GM13977 (cell line): ENCODE measurements around the gene FHIT.

ENCODE experiments used
- DNase-seq: peaks from one replicate; pipeline ENCODE4 v3.0.0; 2012; ENCODE audit warnings: low spot score
- CTCF ChIP-seq: IDR thresholded peaks from 2 replicates; pipeline ENCODE4 v1.5.1; 2012; ENCODE audit warnings: mild to moderate bottlenecking, control low read depth; ENCODE audit not compliant: insufficient read depth; ENCODE audit errors: extremely low read depth, missing control alignments
- in situ Hi-C: fragments of 300-500 bp; cut with MboI; formaldehyde crosslinking; loops from one replicate; pipeline ENCODE4 v1.12.0; 2022; ENCODE audit warnings: low sequenced_read_pairs, low pct_unique_long_range_greater_than_20kb, mixed read lengths, inconsistent platforms; ENCODE audit not compliant: unreplicated experiment

Gene FHIT

DNA sequence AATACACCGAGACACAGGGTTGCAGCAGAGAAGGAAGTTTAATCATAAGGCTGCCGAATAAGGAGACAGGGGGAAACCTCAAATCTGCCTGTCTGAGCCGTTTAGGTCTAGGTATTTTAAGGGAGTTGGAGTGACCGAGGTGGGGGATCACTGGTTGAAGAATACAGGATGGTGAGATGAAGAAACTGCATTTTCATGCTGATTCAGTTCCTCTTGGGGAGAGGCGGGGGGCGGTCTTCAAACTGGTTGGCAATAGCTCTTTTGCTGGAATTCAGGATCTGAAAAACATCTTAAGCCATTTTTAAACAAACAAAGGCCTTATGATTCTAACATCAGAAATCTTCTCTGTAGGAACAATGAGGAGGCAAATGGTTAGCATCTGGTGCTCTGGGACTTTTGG lies 1502.0 kb downstream of the FHIT start:
- in situ Hi-C loops: no loop called here
- DNase-seq: no peak
- TF ChIP-seq CTCF: no peak

GRCh38 chr3:59746585-59746984 lies 1504.7 kb downstream of the FHIT start:
- no peak for TF ChIP-seq CTCF
- DNase-seq: no peak
- in situ Hi-C loops: no loop called here

DNA sequence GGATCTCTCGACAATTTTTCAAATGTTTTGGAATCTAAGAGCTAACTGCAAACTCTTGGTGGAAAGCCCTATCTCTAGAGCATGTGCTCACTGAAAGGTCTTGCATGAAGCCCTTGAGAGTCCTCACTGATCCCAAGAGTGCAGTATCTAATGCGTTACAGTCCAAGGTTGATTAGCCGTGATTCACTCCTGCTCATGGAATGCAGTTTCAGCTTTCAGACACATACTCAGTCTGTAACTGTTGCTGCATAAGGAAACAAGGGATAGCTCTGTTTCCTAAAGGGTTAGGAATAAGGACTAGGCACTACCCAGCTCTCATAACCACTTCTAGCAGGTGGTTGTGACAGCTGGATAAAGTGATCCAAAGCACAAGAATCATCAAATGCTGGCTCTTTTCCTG lies 1514.0 kb downstream of the FHIT start:
- no peak for TF ChIP-seq CTCF
- in situ Hi-C loops: no loop called here
- no peak for DNase-seq

DNA sequence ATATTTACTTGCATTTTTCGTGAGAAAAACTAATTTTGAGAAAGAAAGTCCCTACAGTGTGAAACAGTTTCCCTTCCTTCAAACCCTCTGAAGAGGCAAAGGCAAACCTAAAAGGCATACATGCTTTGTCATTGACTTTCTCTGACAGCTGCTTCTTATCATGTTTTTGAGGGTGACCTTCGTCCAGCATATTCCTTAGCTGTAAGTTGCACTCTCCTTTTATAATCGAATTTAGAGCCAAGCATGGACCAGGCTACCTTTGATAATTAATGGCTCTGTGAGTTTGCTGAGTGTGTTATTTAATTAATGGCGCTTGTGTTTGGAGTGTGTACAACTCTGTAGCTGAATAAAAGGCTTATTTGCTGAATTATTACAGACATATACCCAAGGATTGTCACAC lies 1517.2 kb downstream of the FHIT start:
- no peak for TF ChIP-seq CTCF
- in situ Hi-C loops: no loop called here
- no peak for DNase-seq

DNA sequence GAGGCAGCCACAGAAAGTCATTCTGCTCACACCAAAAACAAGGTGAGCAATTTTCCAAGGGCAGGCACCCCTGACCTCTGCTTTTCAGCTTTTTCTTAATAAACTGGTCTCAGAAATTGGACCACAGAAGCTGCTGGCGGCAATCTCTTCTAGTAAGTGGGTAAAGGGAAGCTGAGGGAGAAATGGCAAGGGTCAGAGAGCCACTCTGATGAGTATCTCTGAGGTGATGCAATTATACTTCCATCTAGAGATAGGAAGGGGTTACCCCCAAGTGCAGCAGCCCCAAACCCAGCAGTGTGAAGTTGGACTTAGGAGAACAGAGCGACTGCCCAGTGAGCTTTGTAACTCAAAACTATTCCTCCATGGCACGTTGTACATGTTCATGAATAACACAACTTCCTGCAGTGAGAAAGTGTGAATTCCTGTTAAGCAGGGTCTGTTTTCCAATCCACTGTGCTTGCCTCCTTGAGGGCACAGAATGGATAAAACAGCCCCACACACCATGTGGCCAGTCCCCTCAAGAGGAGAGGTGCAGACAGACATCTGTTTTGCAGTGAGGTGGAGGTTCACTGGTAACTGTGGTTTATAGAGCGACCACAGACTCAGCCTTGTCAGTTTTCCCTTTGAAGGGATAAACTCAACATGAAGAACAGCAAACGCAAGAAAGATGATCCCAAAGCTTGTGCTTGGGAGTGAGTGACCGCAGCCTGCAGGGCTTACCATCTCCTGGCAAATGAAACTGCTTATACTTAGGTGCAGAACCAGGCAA lies 1518.0 kb downstream of the FHIT start:
- TF ChIP-seq CTCF: no peak
- in situ Hi-C loops: no loop called here
- no peak for DNase-seq

GRCh38 chr3:59731943-59732342 lies 1519.3 kb downstream of the FHIT start:
- no peak for DNase-seq
- in situ Hi-C loops: no loop called here
- no peak for TF ChIP-seq CTCF
